Coronary artery (tissue), 2 donors: ENCODE results near the gene RNASEH2B.

Experiments used
- DNase-seq: peaks from one replicate; pipeline ENCODE4 v3.0.0-alpha.2; 2017; ENCODE audit warnings: low spot score
- H3K27ac ChIP-seq, 2 donors: fragments of 200-600 bp; sonication (generic); one replicate each; pipeline ENCODE4 v1.5.1; 2016 to 2019
- H3K4me3 ChIP-seq: fragments of 200-600 bp; sonication (generic); 2 replicates; pipeline ENCODE4 v1.5.1; 2016; ENCODE audit warnings: mild to moderate bottlenecking, moderate library complexity
- CTCF ChIP-seq: fragments of 200-600 bp; sonication (generic); IDR thresholded peaks from one replicate; pipeline ENCODE4 v1.5.1; 2019; ENCODE audit warnings: antibody characterized with exemption

RNASEH2B gene

DNA sequence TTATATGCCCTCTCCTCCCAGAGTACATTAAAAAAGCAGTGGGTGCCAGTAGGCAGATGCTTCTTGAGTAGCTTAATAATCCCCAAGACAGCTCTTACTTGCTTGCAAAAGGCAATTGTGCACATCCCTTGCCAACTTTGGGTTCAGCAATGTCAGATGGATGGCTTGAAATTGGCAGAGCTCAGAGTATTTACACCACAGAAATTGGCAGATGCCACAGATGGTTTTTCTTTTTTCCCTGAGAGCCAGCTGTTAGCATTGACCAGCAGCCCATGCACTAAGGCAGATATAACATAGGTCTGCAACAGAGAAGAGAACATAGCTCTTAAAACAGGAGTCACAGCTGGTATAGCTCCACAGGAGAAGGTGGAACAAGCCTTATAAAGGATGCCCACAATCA is 18.4 kb upstream of the RNASEH2B start:
- no peak for DNase-seq
- Histone ChIP-seq H3K4me3 (no peak overlapping the region), H3K27ac (no peak overlapping the region)
- no peak for TF ChIP-seq CTCF

- H3K27ac ChIP-seq, result no peak overlapping the region
- no peak overlapping the region for H3K4me3 ChIP-seq
- no peak for DNase-seq
- TF ChIP-seq CTCF, result no peak
These were observed 17.2 kb upstream of the RNASEH2B start for GRCh38 chr13:50892210-50892944.

- no peak overlapping the region for H3K4me3 ChIP-seq
- no peak overlapping the region for H3K27ac ChIP-seq
- no peak for DNase-seq
- TF ChIP-seq CTCF, result no peak
These were observed 16.3 kb upstream of the RNASEH2B start for GRCh38 chr13:50893211-50893852.

DNA sequence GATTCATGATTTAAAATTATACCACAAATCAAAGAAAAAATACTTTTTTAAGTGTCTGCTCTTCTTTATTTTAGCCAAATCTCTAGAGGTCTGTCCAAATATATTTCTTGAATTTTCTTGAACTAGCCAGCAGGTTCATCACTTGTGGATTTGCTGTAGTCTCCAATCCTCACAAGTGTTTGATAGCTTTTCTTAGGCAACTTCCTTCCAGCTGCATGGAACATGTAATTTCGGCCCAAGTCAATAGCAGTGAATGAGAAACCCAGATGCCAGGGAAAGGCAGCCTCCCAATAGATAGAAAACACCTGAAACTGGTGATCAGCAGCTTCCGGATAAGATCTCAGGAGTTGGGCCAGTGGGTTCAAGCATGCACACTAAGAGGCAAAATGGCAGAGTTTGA is 15.6 kb upstream of the RNASEH2B start:
- no peak for DNase-seq
- Histone ChIP-seq H3K27ac (no peak overlapping the region), H3K4me3 (no peak overlapping the region)
- no peak for TF ChIP-seq CTCF

- H3K27ac ChIP-seq, result no peak overlapping the region
- DNase-seq, result no peak
- TF ChIP-seq CTCF, result no peak
- no peak overlapping the region for H3K4me3 ChIP-seq
These were observed 15.1 kb upstream of the RNASEH2B start for GRCh38 chr13:50894504-50894903.

GRCh38 chr13:50898338-50898737 is 11.3 kb upstream of the RNASEH2B start:
- TF ChIP-seq CTCF, result no peak
- no peak overlapping the region for H3K27ac ChIP-seq
- no peak for DNase-seq
- no peak overlapping the region for H3K4me3 ChIP-seq

DNA sequence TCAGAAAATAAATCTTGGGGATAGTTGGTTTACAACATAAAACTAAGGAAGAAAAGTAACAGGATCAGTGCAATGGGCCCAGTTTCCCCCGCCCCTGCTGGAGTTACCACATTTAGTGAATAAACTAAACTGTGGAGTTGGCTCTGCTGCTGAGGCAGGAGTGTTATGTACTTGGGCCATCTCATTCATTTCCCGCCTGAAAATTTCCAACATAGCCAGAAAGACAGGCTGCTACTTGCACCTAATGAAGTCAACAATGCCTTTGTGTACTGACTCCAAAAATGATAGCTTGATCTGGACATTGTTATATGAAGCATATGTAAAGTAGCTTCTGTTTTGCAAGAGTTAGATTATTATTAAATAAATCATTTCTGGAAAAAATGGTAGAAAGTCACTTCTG is 7.9 kb upstream of the RNASEH2B start:
- DNase-seq, result no peak

More for the DNA sequence above, 7.9 kb upstream of the RNASEH2B start:
- Histone ChIP-seq H3K27ac (no peak overlapping the region), H3K4me3 (no peak overlapping the region)
- no peak for TF ChIP-seq CTCF
